ENCODE results near the gene RNASET2.
"Not testable (repeated sequence)": the region's sequence is repeated elsewhere in the genome, so short reads cannot be mapped to it uniquely, and the experiment has no call there.

RNASET2 gene

DNA sequence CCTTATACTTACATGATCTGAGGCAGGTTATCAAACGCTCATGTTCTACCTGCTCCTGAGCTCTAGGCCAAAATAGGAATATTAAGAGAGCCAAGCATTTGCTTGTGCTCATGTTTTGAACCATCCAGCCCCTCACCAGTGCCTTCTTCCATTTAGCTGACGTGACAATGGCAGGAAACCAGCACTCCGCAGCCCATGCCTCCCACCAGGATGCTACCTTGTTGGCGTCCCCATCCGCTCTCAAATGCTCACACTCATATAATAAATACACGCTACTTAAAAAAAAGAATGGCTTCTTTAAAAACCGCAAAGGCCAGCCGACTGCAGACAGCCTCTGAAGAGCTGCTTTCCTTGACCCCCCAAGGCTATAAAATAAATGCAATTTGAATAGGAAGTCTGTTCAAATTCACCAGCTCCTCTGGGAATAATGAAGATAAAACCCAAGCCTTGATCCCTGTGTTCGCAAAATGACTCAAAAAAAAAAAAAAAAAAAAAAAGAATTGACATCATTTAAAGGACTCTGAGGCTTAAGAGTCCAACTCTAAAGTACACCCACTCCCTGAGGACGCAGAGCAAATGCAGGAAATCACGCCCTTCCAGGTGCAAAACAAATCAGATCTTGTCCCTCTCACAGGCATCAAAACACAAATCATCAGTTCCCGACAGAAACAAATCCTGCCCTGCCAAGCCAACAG, 29.0 kb downstream of the RNASET2 start:
- DNase-seq (ENCODE audit: low read depth): no peak

DNA sequence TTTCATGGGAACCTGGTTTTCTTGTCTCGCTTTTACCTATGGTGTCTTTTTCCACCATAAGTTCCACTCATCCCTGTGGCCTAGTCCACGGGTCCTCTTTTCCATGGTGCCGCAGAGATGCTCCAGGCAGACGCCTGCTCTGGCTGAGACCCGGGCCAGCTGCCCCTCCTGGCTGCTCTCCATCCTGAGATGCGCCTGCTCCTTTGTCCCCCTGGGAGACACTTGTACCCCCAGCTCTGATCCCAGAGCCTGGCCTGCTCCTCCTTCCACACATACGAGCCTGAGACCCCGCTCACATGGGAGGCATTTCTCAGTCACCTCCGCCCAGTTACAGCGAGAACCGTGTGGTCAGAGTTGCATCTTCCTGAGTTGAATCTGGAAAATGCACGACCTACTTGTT, 29.6 kb downstream of the RNASET2 start:
- DNase-seq (ENCODE audit: low read depth): no peak

DNA sequence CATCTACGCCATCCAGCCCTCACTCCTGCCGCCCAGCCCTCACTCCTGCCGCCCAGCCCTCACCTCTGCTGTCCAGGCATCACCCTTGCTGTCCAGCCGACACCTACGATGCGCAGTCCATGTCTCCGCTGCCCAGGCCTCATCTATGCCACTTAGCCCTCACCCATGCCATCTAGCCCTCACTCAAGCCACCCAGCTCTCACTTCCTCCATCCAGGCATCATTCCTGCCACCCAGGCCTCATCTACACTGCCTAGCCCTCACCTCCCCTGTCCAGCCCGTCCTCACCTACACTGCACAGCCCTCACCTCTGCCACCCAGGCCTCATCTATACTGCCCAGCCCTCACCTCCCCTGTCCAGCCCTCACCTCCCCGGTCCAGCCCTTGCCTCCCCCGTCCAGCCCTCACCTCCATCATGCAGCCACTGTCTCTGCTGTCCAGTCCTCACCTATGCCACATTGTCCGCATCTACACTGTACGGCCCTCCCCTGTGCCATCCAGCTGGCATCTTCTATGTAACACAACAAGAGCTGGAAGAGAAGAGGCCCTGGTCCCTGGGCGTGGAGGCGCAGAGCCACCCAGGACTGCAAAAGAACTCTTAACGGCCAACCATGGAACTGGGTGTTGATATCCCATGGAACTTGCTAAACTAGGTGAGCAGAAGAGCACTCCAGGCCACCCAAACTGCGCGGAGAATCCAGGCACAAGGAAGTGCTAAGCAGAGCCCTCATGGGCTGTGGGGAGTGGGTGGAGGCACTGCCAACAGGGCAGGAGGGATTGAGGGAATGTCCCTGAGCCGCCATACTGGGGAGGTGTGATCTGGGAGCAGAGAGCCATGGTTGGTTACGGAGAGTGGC, 31.0 kb downstream of the RNASET2 start:
- no peak for DNase-seq (ENCODE audit: low read depth)

DNA sequence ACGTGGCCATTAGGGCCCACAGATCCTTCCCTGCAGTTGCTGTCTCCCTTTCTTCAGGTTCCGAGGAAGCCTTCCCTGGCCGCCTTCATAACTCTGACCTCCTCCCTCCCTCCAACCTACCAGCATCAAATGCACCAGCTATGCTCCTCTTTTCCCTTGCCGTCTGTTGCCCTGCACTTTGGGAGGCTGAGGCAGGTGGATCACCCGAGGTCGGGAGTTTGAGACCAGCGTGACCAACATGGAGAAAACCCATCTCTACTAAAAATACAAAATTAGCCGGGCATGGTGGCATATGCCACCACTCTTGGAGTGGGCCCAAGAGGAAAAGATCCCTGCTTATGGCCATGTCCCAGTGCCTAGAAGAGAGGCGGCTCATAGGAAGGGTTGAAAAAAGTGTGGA, 31.8 kb downstream of the RNASET2 start:
- no peak for DNase-seq (ENCODE audit: low read depth)

DNA sequence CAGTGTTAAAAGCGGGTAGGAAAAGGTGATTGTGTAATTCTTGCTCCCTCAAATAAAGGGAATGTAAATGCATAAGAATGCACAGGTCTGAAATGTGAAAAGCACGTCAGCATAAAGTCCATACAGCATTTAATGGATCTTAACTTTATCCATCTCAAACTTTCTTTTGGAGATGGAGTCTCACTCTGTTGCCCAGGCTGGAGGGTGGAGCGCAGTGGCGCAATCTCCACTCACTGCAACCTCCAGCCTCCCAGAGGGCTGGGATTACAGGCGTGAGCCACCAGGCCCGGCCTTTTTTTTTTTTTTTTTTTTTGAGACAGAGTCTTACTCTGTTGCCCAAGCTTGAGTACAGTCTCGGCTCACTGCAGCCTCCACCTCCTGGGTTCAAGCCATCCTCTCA, 33.4 kb downstream of the RNASET2 start:
- DNase-seq (ENCODE audit: low read depth): no peak

DNA sequence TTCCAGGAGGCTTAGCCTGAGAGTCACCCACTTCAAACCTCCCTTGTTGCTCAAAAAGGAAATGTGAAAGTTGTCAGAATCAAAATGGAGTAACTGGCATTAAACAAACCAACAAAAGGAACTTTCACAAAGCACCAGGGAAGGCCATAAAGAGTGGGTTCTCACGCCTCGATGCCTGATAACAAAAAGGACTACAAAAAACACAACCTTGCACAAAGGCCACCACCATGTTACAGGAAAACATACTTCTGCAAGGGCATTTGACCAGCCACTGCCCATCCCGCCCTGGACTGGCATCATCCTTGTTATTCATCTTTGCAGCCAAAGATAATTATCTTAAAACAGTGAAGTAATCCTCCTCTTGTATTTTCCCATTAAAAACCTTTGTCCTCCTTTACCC, 34.8 kb downstream of the RNASET2 start:
- no peak for DNase-seq (ENCODE audit: low read depth)

DNA sequence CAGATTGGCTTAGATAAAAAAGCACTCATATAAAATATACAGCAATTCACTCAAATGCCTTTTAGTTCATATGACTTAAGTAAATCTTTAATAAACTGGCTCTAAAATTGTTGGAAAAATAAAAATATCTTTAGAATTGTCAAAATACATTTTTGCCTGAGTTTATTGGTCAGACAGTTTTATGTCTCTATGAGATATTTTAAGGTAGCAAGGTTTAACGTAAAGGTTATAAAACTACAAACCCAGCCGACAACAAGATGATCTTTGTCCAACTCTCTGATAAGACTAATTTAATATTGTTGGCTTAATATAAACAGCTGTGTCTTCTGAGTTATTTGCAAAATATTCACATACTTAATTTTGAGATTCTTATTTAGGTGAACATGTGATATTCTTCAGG, 39.5 kb downstream of the RNASET2 start:
- no peak for DNase-seq (ENCODE audit: low read depth)

DNA sequence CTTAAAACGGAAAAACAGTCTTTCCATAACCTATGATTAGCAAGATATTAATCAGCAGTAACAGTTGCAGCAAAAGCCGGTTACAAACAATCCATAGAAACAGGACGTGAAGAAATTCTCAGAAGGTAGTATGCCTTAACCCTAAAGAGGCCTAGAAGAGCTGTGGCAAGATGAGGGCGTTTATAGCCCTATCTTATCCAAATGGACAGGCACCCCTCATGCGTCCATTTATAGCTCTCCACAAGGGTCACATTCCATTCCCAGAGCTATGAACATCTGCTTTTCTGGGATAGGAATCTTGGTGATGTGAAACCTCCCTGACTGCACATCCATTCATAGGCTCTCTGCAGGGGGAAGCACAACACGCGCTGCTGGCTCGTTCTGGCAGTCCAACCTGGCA, 40.9 kb downstream of the RNASET2 start:
- not testable (repeated sequence) for DNase-seq (ENCODE audit: low read depth)

DNA sequence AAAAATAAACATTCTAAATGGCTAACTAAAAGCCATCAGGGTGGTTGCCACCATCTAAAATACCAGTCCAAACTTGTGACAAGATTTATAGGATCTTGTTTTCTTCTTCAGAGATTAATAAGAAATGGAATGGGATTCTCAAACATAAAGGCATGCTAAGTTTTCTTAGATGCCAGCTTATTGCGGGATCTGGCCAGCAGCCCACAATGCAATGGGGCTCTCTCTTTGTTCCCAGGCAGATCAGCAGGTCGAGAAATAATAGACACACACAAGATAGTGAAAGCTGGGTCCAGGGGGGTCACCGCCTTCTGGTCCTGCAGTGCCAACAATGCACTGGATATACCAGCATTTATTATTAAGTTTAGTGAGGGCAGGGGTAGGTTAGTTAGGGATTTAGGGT, 41.4 kb downstream of the RNASET2 start:
- DNase-seq (ENCODE audit: low read depth): not testable (repeated sequence)

DNA sequence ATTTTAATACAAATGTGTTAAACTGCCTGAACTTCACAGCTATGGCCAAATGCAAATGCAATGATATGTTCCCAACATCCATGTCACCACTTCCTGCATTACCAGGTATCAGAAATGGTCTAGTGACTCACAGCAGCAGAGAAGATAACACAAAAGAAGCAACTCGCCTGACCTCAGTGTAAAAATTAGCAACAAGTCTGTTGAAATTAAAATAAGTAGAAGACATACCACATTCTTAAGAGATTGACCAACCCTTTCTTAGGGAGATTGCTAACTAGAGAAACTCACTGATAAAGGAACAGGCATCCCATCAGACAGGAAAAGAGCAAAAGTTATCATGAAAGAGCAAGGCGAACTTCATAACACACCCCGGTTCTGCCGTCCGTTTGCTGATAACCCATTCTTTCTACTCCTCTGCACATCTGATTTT, 45.1 kb downstream of the RNASET2 start:
- no peak for DNase-seq (ENCODE audit: low read depth)

DNA sequence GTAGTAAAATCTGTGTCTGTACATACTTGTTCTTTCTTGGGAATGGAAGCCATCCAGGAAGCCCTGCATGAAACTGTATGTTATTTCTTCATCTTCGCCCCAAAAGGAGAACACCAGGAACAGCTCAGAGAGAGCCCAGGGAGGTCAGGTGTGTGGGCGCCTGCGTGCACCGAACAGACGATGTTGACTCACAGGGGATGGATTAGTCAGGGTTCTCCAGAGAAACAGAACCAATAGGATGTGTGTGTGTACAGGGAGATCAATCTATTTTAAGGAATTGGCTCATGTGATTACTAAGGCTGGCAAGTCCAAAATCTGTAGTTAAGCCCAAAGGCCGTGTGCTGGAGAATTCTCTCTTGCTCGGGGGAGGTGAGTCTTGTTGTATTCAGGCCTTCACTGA, 45.7 kb downstream of the RNASET2 start:
- no peak for DNase-seq (ENCODE audit: low read depth)

DNA sequence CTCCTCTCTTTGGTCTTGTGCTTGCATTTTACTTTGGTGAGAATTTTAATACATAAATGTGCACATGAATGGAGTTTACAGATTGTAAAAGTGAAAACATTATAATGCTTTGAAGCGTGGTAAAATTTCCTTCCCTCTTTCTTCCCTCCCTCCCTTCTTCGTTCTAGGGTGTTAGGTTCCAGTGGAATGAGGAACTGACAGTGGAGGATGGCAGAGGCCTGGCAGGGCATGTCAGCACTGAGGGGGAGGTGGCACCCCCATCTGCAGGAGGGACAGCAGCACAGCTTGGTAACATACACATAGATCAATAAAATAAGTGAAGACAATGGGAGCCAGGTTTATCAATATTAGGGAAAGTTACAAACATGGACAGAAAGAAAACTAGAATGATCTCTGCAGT, 47.5 kb downstream of the RNASET2 start:
- DNase-seq (ENCODE audit: low read depth): no peak

DNA sequence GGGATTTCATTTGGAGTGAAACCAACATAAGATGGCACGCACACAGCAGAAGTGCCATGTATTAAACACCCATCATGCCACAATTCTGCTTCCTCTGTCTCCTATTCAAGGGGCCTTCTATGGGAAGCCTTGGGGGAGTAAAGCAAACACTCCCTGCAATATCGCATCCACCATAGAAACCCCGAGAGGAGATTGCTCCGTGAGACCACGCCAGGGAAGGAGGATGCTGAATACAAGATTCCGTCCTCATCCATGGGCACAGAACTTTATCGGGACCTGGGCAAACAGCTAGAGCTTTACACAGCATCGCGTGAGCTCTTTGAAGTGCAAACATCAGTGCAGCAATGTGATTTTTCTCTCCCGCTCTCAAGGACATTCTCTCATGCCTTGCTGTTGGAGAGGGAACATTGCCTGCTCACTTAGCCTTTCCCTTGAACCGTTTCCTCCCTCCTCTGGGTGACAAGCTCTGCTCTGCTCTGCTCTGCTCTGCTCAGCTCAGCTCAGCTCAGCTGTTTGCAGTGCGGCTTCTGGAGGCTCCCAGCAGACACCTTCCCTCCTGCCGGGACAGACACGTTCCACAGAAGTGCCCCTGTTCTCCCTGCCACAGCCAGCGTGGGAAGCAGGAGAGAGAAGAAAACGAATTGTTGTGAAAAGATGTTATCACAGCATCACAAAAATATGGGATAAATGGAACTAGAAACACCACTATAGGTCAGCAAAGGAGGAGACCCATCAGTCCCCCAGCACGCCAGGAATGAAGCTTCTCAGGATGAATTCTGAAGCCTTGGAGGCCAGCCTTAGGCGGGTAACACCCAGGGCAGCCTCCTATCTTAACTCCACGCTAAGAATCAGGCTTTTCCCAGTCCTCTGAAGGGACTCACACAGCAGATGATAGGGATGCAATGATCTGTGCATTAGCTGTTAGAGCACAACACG, 48.2 kb downstream of the RNASET2 start:
- no peak for DNase-seq (ENCODE audit: low read depth)

DNA sequence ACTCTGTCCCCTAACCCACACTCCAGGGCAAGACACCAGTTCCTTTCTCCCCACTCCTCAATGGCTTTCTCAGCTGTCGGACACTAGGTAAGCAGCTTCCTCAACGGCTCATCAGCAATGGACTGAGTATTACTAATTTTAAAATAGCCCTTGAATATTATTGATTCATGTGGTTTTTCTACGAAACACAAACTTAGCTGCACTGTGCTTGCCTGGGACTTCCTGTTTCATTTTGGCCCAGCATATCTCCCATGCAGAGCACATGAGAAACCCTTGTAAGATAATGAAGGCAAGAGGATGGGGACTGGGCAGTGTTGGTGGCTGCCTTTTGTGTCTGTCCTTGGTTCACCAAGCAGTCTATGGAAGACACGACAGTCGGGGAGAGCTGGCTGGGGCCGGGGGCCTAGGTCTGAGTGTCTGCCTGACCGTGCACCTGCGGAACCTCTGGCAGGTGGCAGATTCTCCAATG, 48.9 kb downstream of the RNASET2 start:
- no peak for DNase-seq (ENCODE audit: low read depth)

DNA sequence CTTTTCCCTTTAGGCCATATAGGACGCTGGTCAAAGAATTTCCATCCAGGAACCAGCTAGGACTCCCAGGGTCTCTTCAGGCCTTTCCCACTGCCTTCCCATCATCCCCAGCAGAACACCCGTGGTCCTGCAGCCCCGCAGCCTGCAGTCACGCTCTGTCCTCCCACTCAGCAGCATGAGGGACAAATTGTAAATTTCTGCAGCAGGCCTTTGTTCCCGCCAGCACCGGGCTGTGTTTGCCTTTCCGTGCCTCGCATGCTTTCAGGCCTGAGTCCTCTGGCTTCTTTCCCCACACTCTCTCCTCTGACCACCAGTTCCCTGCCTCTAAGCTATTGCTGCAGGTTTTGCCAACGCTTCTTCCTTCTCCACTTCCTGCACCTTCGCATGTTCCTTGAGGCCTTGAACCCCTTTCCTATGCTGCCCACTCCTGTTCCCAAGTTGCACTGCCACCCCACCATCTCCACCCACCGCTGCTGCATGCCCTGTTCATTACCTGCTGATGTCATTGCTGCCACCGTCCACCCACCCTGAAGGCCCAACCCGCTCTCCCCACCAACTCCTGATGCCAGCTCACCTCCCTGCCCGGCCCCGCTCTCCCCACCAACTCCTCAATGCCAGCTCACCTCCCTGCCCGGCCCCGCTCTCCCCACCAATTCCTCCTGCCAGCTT, 49.8 kb downstream of the RNASET2 start:
- DNase-seq (ENCODE audit: low read depth): no peak

DNA sequence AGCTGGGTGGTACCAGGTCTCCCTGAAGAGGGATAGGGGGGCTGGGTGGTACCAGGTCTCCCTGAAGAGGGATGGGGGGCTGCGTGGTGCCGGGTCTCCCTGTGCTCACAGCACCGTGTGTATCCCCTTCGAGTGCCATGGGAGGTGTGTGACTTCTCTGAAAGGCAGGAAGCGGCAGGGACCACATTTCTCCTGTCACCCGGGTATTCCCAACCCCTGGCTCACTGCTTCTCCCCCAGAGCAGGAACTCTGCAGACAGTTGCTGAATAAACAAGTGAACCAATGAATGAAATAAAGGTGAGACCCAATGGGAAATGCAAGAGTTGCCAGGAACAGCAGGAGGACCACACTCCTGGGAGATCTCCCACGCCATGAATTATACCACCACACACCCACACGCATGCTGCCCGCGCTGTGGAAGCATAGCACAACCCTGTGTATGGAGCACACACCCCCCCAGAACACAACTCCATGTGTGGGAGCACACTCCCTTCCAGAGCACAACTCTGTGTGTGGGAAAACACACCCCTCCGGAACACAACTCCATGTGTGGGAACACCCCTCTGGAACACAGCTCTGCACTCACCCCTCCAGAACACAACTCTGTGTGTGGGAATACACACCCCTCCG, 50.7 kb downstream of the RNASET2 start:
- no peak for DNase-seq (ENCODE audit: low read depth)

DNA sequence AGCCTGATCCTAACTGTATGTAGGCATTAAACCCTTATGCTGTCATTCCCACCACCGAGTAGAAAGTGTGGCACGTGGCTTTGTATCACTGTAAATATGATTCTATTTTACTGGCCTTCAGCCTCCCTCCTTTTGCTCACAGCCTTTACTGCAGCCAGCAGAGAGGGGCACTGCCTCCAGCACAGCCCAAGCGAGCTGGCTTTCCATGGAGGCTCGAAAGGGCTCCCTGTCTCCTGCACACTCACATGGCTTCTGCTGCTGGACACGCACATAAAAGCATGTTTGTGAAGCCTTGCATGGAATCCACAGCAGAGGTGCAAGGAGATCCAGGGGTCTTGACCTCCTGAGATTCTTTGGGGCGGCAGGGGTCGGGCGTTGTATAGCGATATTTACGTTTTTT, 51.3 kb downstream of the RNASET2 start:
- DNase-seq (ENCODE audit: low read depth): no peak

DNA sequence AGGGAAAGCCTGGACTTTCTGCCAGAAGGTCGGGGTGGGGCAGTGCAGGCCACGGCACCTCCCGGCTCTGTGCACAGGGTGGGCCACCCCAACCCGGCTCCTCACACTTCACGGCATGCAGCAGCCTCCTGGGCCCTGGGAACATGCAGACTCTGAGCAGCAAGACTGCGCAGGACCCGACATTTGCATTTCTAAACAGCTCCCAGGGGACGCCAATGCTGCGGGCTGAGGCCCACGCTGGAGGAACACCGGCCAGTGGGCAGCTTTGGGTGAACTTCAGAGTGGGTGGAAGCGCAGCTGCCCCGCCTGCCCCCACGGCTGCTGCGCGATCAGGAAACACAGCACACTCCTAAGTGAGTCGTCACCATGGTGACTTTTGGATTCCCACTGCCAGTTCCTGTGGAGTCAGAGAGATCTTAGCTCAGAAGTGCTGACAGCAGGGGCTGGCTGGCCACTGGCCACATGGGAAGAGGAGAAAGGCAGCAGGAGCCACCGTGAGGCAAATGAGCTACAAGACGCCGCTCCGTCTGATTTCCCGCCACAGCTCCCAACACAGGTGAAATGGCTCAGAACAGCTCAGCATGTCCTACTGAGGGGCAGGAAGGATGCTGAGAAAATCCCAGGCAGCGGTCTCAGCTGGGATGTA, 52.1 kb downstream of the RNASET2 start:
- DNase-seq (ENCODE audit: low read depth): no peak

DNA sequence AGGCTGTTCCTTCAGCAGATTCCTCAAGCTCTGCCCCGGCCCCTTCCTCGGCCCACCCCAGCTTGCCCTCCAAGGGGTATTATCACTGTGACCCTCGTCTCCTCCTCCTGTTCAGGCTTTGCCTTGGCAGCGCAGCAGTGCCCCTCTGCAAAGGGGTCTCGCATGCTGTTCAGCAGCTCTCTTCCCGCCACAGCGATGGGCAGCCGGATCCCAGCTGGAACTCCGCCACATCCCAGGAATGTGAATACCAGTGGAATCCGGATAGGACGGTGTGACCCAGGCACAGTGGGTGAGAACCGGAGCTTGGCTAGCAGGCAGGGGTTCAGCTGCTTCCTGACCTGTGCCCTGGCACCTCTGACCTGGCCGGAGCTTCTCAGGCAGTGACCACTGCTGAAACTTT, 52.9 kb downstream of the RNASET2 start:
- no peak for DNase-seq (ENCODE audit: low read depth)

DNA sequence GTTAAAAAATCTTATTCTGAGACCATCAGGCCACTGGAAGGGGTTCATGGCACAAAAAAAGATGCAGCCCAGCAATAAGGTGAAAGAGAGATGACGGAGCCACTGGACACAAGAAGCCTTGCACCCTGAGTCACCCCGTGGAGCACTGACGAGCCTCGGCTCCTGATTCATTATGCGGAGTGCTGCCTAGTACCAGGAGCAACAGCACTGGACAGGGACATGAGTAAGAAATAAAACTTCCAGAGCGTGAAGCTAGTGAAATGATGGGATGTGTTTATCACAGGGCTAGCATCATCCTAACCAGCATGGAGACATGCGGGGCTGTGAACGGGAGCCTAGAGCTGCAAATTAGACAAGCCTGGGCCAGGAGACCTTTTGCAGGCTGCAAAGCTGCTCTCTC, 53.3 kb downstream of the RNASET2 start:
- DNase-seq (ENCODE audit: low read depth): no peak
